H54 (cell line): ENCODE measurements around the gene MED31.
"Not testable (repeated sequence)": the region's sequence is repeated elsewhere in the genome, so short reads cannot be mapped to it uniquely, and the experiment has no call there.

ENCODE experiments used
- DNase-seq: peaks from one replicate; pipeline ENCODE4 v3.0.0; 2011; ENCODE audit warnings: low spot score, mixed read lengths; ENCODE audit not compliant: insufficient read length
- FAIRE-seq: peaks from 3 replicates; lab custom pipeline; 2011; peaks lifted over from hg19 to GRCh38; lab: Jason Lieb, UNC
- POLR2A ChIP-seq: IDR thresholded peaks from 2 replicates; pipeline ENCODE4 v1.6.1; 2011; ENCODE audit warnings: low read depth, mild to moderate bottlenecking, low read length

MED31 gene

DNA sequence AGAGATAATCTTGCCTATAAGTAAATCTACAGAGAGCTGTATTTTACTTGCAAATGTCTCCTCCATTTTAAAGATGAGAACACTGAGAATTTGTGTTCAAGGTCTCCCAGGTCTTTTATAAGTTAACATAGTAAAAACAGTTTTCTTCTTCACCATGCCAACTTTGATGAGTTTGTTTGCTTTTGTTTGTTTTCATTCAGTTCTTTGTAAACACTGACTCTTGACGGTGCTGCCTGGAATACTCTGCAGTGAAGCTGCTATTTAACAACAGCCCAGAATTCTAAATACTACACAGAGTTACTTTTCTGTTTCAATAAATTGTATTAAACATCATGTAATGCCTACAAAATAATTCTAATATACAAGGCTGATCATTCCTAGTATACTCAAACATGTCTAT lies 53.7 kb downstream of the MED31 start:
- no peak for TF ChIP-seq POLR2A
- no peak for FAIRE-seq
- DNase-seq: no peak

DNA sequence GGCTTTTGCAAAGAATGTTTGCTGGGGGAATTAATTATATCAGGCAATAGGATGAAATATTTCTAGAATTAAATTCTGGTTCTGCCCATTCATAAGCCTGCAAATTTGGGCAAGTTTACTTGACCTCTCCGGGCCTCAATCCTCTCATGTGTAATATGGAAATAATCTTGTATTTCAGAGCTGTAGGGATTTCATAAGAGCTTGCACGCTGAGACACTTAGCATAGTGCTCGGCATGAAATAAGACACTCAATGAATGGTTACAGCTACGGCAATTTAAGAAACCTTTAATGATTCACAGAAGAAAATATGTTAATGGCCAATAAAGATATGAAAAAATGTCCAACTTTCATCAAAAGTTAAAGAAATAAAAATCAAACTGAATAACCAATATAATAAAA lies 54.5 kb downstream of the MED31 start:
- DNase-seq (no peak), FAIRE-seq (no peak)
- no peak for TF ChIP-seq POLR2A

DNA sequence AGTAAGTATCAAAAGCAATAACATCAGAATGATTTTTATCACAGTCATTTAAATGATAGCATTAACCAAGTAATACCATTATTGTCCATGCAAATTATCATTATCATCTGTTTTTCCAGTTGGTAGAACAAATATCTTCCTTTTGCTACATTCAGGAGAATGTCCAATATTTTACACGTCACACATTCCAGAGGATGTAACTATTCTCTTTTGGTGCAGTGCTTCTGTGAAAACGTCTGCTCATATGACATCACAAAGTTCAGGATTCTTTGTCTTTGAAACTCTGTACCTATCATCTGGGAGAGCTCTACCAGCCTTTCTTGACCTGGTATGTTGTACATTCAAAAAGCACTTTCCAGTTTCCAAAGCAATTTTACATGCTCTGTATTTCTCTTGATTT lies 54.9 kb downstream of the MED31 start:
- DNase-seq (no peak), FAIRE-seq (no peak)
- TF ChIP-seq POLR2A: no peak

DNA sequence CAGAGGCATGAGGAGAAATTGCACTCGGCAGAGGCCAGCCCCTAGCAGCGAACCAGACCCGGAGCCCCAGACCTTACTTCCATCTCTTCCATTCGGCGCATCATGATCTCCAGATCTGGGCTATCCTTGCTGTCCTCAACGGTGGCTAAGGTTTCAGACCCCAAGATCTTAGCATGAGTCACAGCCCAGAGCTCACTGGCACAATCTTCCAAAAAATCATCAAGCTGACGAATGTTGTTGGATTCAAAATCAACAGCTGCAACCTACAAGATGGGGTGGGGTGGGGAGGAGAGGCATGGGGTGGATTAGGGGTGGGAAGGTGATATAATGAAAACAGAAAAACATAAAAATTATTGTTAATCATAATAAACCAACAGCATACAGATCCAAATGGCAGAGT lies 55.3 kb downstream of the MED31 start:
- FAIRE-seq (no peak), DNase-seq (no peak)
- no peak for TF ChIP-seq POLR2A

DNA sequence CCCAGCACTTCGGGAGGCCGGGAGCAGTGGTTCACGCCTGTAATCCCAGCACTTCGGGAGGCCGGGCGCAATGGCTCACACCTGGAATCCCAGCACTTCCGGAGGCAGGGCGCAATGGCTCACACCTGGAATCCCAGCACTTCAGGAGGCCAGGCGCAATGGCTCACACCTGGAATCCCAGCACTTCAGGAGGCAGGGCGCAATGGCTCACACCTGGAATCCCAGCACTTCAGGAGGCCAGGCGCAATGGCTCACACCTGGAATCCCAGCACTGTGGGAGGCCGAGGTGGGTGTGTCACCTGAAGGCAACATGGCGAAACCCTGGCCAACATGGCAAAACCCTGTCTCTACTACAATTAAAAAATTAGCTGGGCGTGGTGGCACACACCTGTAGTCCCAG lies 58.0 kb downstream of the MED31 start:
- FAIRE-seq, DNase-seq: not testable (repeated sequence)
